IMR-90 (cell line): Measurements from ENCODE around the gene ETS1. TPM values are rescaled to one million over a fixed set of nuclear protein-coding genes. Genes with fewer than 3 reads are reported as not detected.

Source experiments
- ATAC-seq: fragments of 200-7000 bp; cut with Tn5 transposase; 2 replicates; pipeline ENCODE4 v1.9.1; 2020; ENCODE audit warnings: low read depth, mild to moderate bottlenecking, moderate library complexity
- BruUV-seq: library from RNA; stranded (reverse); fragments of 400-500 nt; replicated peaks from 2 replicates; lab custom pipeline; 2021; lab: Mats Ljungman, UMichigan
- CTCF ChIA-PET: fragments of 300-600 bp; formaldehyde crosslinking; extraction: SDS; loops from one replicate; lab custom pipeline; 2021; ENCODE audit warnings: antibody characterized with exemption; lab: Yijun Ruan, JAX
- POLR2A ChIA-PET: fragments of 300-600 bp; sonication (Branson Sonifier 250); formaldehyde crosslinking; loops from one replicate; lab custom pipeline; 2022; ENCODE audit warnings: antibody characterized with exemption; ENCODE audit not compliant: unreplicated experiment; lab: Charles Lee
- DNase-seq: peaks from one replicate; pipeline ENCODE4 v3.0.0; 2013
- H2AFZ ChIP-seq: replicated peaks from 2 replicates; pipeline ENCODE3; 2013; ENCODE audit warnings: low read length, mild to moderate bottlenecking; ENCODE audit not compliant: poor library complexity
- H2AK5ac ChIP-seq: 2 replicates; pipeline ENCODE4 v1.6.1; 2013; ENCODE audit warnings: low read depth, low read length, inconsistent platforms
- H2AK9ac ChIP-seq: replicated peaks from 2 replicates; pipeline ENCODE3; 2013; ENCODE audit warnings: mild to moderate bottlenecking, low read depth, low read length, moderate library complexity; ENCODE audit not compliant: poor library complexity
- H2BK120ac ChIP-seq: 2 replicates; pipeline ENCODE4 v1.6.1; 2013; ENCODE audit warnings: low read depth, low read length, inconsistent platforms
- H2BK15ac ChIP-seq: 3 replicates; pipeline ENCODE4 v1.6.1; 2013; ENCODE audit warnings: low read depth, low read length, inconsistent platforms
- H2BK20ac ChIP-seq: 2 replicates; pipeline ENCODE4 v1.6.1; 2013; ENCODE audit warnings: low read depth, mild to moderate bottlenecking, inconsistent platforms, low read length, moderate library complexity
- H2BK5ac ChIP-seq: 2 replicates; pipeline ENCODE4 v1.6.1; 2013; ENCODE audit warnings: mild to moderate bottlenecking, low read depth, low read length, inconsistent platforms; ENCODE audit not compliant: poor library complexity, severe bottlenecking
- H3K14ac ChIP-seq: replicated peaks from 2 replicates; pipeline ENCODE4 v1.6.1; 2013; ENCODE audit warnings: low read depth, low read length, inconsistent platforms
- H3K18ac ChIP-seq: 2 replicates; pipeline ENCODE4 v1.6.1; 2013; ENCODE audit warnings: low read depth, low read length, control low read depth
- H3K23ac ChIP-seq: 2 replicates; pipeline ENCODE4 v1.6.1; 2013; ENCODE audit warnings: low read depth, low read length, inconsistent platforms
- H3K27ac ChIP-seq: 2 replicates; pipeline ENCODE4 v1.5.1; 2013; ENCODE audit warnings: mild to moderate bottlenecking, control low read depth, low read length; ENCODE audit not compliant: insufficient read depth
- H3K27me3 ChIP-seq: 2 replicates; pipeline ENCODE4 v1.6.1; 2013; ENCODE audit warnings: low read length; ENCODE audit not compliant: control insufficient read depth, insufficient read depth
- H3K36me3 ChIP-seq: 2 replicates; pipeline ENCODE4 v1.6.1; 2013; ENCODE audit warnings: low read length, mixed read lengths; ENCODE audit not compliant: control insufficient read depth, insufficient read depth
- H3K4ac ChIP-seq: 2 replicates; pipeline ENCODE4 v1.6.1; 2013; ENCODE audit warnings: low read depth, low read length, inconsistent platforms
- H3K4me1 ChIP-seq: 2 replicates; pipeline ENCODE4 v1.6.1; 2013; ENCODE audit warnings: low read length, mixed read lengths; ENCODE audit not compliant: control insufficient read depth, insufficient read depth
- H3K4me2 ChIP-seq: 2 replicates; pipeline ENCODE4 v1.6.1; 2013; ENCODE audit warnings: low read depth, mild to moderate bottlenecking, control low read depth, low read length, moderate library complexity
- H3K4me3 ChIP-seq: 2 replicates; pipeline ENCODE4 v1.5.1; 2013; ENCODE audit warnings: low read depth, mild to moderate bottlenecking, control low read depth, low read length, moderate library complexity; ENCODE audit not compliant: insufficient read depth
- H3K56ac ChIP-seq: 2 replicates; pipeline ENCODE4 v1.6.1; 2013; ENCODE audit warnings: low read length, inconsistent platforms; ENCODE audit not compliant: insufficient read depth; ENCODE audit errors: extremely low read depth
- H3K79me1 ChIP-seq, 2 experiments: 2 replicates each; pipeline ENCODE4 v1.6.1; 2013; ENCODE audit warnings: low read length in 2 of 2, inconsistent platforms in 1 of 2, low read depth in 1 of 2
- H3K9ac ChIP-seq: 2 replicates; pipeline ENCODE4 v1.6.1; 2013; ENCODE audit warnings: low read depth, low read length, control low read depth
- H3K9me1 ChIP-seq: 2 replicates; pipeline ENCODE4 v1.6.1; 2013; ENCODE audit warnings: low read length, inconsistent platforms; ENCODE audit not compliant: insufficient read depth
- H3K9me3 ChIP-seq: 2 replicates; pipeline ENCODE4 v1.6.1; 2013; ENCODE audit warnings: low read length; ENCODE audit not compliant: control insufficient read depth, insufficient read depth
- H4K20me1 ChIP-seq: 2 replicates; pipeline ENCODE4 v1.6.1; 2013; ENCODE audit warnings: low read length, inconsistent platforms; ENCODE audit not compliant: insufficient read depth
- H4K5ac ChIP-seq: 2 replicates; pipeline ENCODE4 v1.6.1; 2013; ENCODE audit warnings: mild to moderate bottlenecking, low read depth, low read length, control low read depth
- H4K8ac ChIP-seq, 2 experiments: 2 replicates each; pipeline ENCODE4 v1.6.1; 2013; ENCODE audit warnings: low read depth in 2 of 2, low read length in 2 of 2, control low read depth in 1 of 2, inconsistent platforms in 1 of 2
- H4K91ac ChIP-seq: 2 replicates; pipeline ENCODE4 v1.6.1; 2013; ENCODE audit warnings: low read depth, low read length, inconsistent platforms; ENCODE audit not compliant: insufficient read depth
- CEBPB ChIP-seq: IDR thresholded peaks from 2 replicates; pipeline ENCODE4 v1.6.1; 2012; ENCODE audit warnings: low read depth, low read length, improper control_type of control experiment
- CHD1 ChIP-seq: IDR thresholded peaks from 2 replicates; pipeline ENCODE4 v1.6.1; 2012; ENCODE audit warnings: low read depth, low read length, improper control_type of control experiment
- ELK1 ChIP-seq: fragments of 150-350 bp; IDR thresholded peaks from 2 replicates; pipeline ENCODE4 v1.6.1; 2016; ENCODE audit warnings: low read depth, mild to moderate bottlenecking, low read length, moderate library complexity, borderline replicate concordance
- FOS ChIP-seq: fragments of 150-350 bp; IDR thresholded peaks from 2 replicates; pipeline ENCODE4 v1.6.1; 2016; ENCODE audit warnings: low read depth, low read length
- NFE2L2 ChIP-seq: fragments of 150-350 bp; IDR thresholded peaks from 2 replicates; pipeline ENCODE4 v1.6.1; 2016; ENCODE audit warnings: low read depth, mild to moderate bottlenecking, low read length
- RCOR1 ChIP-seq: IDR thresholded peaks from 2 replicates; pipeline ENCODE4 v1.6.1; 2012; ENCODE audit warnings: mild to moderate bottlenecking, low read length, improper control_type of control experiment; ENCODE audit not compliant: insufficient replicate concordance
- RFX5 ChIP-seq: IDR thresholded peaks from 2 replicates; pipeline ENCODE4 v1.8.0; 2012; ENCODE audit warnings: low read depth, mild to moderate bottlenecking, low read length, moderate library complexity
- USF2 ChIP-seq: fragments of 150-350 bp; IDR thresholded peaks from 2 replicates; pipeline ENCODE4 v1.6.1; 2017; ENCODE audit warnings: mild to moderate bottlenecking, antibody characterized with exemption, low read length, low read depth
- WGBS, 2 experiments: methylation state at CpG; one replicate each; pipeline versions ENCODE4 v1.1.5 to v1.1.7; 2013; ENCODE audit warnings: missing lambda C conversion rate in 2 of 2; ENCODE audit not compliant: insufficient read length in 1 of 2; ENCODE audit errors: extremely low coverage in 2 of 2; 5-methylcytosine and 5-hydroxymethylcytosine counted together
- dilution Hi-C: fragments of 300-500 bp; cut with HindIII; formaldehyde crosslinking; loops from one replicate; pipeline ENCODE4 v1.14.3; 2018; ENCODE audit warnings: low sequenced_read_pairs; ENCODE audit not compliant: unreplicated experiment
- in situ Hi-C: fragments of 300-500 bp; cut with MboI; formaldehyde crosslinking; loops from 3 replicates; pipeline ENCODE4 v1.14.3; 2019; ENCODE audit warnings: low sequenced_read_pairs, inconsistent platforms, mixed read lengths
- intact Hi-C: fragments of 100-400 bp; cut with micrococcal nuclease; formaldehyde crosslinking; loops from 2 replicates; pipeline ENCODE4 v1.10.0; 2022
- polyA plus RNA-seq, 3 experiments: library from polyadenylated mRNA; depleted of rRNA; stranded (reverse); fragments of >200 nt; gene quantifications; 2 replicates each; pipeline ENCODE4 v1.2.3, GENCODE V29; 2012; ENCODE audit warnings: low replicate concordance in 1 of 3
- total RNA-seq: library from RNA; depleted of rRNA; stranded (reverse); fragments of >200 nt; gene quantifications from 2 replicates; pipeline ENCODE4 v1.2.3, GENCODE V29; 2012

ETS1 gene
- total and polyA plus RNA-seq, 2 of the 4 experiments (the other 2 are of a cell fraction): 41.2 to 56.3 TPM

- TF ChIP-seq CHD1: no peak
Measured at GRCh38 chr11:128467041-128467440, 120.3 kb downstream of the ETS1 start (continued).

GRCh38 chr11:128465946-128466705 is 121.2 kb downstream of the ETS1 start:
- Histone ChIP-seq H3K9ac (no peak overlapping the region), H2AK9ac (no peak overlapping the region)
- BruUV-seq: no TSS peak

More at GRCh38 chr11:128465946-128466705, 121.2 kb downstream of the ETS1 start:
- POLR2A ChIA-PET: no interaction called here
- Histone ChIP-seq H4K91ac (no peak overlapping the region), H3K27me3 (no peaks in the 10 kb centered on the region), H3K56ac (no peak overlapping the region), H4K20me1 (peaks cover 27% of the 10 kb centered on the region), H4K5ac (no peak overlapping the region), H3K9me3 (no peaks in the 10 kb centered on the region), H3K23ac (no peak overlapping the region), H2BK15ac (no peak overlapping the region; the same call in 2 of the 3 replicates), H3K9me1 (peaks cover 32% of the 10 kb centered on the region), H3K4ac (peak overlapping the region; percentile 28; the same call in 1 of the 2 replicates), H2BK20ac (no peak overlapping the region), H2BK5ac (no peak overlapping the region), H3K36me3 (peaks cover 26% of the 10 kb centered on the region), H2BK120ac (no peak overlapping the region), H2AFZ (no peak overlapping the region), H3K79me1 (peaks cover 55 to 86% of the 10 kb centered on the region in 2 experiments), H4K8ac (no peak overlapping the region; a peak in 1 of 4 replicates), H3K18ac (no peak overlapping the region), H3K4me1 (peaks cover 22% of the 10 kb centered on the region), H3K4me3 (no peak overlapping the region), H2AK5ac (peak overlapping the region; percentile 50; the same call in 1 of the 2 replicates), H3K4me2 (no peak overlapping the region), H3K14ac (no peak overlapping the region), H3K27ac (no peak overlapping the region)
- 91% methylated on average over 5 of the region's 15 CpGs; no CpG with 5 or more reads in 1 of the 2 experiments for WGBS, 2 experiments
- DNase-seq (no peak), ATAC-seq (no peak)
- intact Hi-C loops: no loop called here
- dilution Hi-C loops: no loop called here
- CTCF ChIA-PET: interaction anchor here (0.6 kb wide), 1 partner anchor 152 kb away, joined by 3 read pairs; no protein-coding TSS in a partner anchor
- TF ChIP-seq CEBPB: no peak
- TF ChIP-seq FOS: no peak
- TF ChIP-seq USF2: no peak
- no peak for TF ChIP-seq RFX5
- no peak for TF ChIP-seq RCOR1
- TF ChIP-seq ELK1: no peak
- no peak for TF ChIP-seq NFE2L2
- in situ Hi-C loops: no loop called here
